Measurements from ENCODE around the gene EMC10. TPM values are rescaled to one million over a fixed set of nuclear protein-coding genes. Genes with fewer than 3 reads are reported as not detected.
A peak's percentile ranks its signal among the peaks of the same experiment; 100 is the strongest.

EMC10 gene
- total RNA-seq, 2 experiments from 2014 or later, result 80.0 to 80.3 TPM

DNA sequence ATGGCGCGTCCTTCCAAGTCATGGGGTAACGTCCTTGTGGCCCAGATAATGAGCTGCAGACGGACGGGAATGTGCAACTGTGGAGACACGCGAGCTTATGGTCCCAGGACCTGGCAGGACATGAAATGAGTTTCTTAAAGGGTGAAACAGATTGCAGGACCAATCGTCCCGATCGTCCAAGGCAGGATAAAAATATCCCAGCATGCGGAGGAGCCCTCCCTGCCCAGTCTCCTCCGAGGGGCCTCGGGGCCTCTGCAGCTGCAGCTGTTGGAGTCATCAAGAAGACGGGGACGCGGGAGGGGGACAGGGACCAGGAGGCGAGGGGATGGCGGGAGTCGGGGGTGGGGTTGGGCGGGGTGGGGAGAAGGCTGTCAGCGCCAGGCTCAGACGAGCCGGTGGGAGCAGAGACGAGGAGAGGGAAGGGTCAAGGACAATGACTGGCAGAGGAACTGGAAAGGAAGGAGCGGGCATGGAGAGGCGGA lies 14.7 kb downstream of the EMC10 start:
- H3K9me3 ChIP-seq (ENCODE audit: control insufficient read depth in 1 of 2, insufficient read depth in 1 of 2, low read length in 2 of 2), result peaks cover 0 to 3% of the 10 kb centered on the region in 2 experiments
- H3K27ac ChIP-seq (ENCODE audit: low read depth in 1 of 2, low read length in 2 of 2), result no peak overlapping the region
- peaks cover 25% of the 10 kb centered on the region for H3K4me1 ChIP-seq (ENCODE audit: insufficient read depth, low read length)
- no peaks in the 10 kb centered on the region for H3K9me3 Mint-ChIP-seq
- no peaks in the 10 kb centered on the region for H3K27me3 Mint-ChIP-seq
- intact Hi-C loops (cut with DNase I, micrococcal nuclease), result no loop called here
- H3K36me3 ChIP-seq (ENCODE audit: insufficient read depth, low read length), result no peaks in the 10 kb centered on the region
- H3K4me3 ChIP-seq (ENCODE audit: low read length), result no peak overlapping the region
- CTCF ChIA-PET, result no interaction called here
- no peak overlapping the region for H3K4me3 Mint-ChIP-seq
- ATAC-seq (ENCODE audit: poor library complexity) (no peak), DNase-seq (peak in 1 of 14 experiments; percentile 14)
- POLR2A ChIA-PET, result no interaction called here
- H3K27ac Mint-ChIP-seq, result no peak overlapping the region
- H3K36me3 Mint-ChIP-seq (ENCODE audit: low read depth), result peaks cover 21% of the 10 kb centered on the region
- TF ChIP-seq, protein P1, sequence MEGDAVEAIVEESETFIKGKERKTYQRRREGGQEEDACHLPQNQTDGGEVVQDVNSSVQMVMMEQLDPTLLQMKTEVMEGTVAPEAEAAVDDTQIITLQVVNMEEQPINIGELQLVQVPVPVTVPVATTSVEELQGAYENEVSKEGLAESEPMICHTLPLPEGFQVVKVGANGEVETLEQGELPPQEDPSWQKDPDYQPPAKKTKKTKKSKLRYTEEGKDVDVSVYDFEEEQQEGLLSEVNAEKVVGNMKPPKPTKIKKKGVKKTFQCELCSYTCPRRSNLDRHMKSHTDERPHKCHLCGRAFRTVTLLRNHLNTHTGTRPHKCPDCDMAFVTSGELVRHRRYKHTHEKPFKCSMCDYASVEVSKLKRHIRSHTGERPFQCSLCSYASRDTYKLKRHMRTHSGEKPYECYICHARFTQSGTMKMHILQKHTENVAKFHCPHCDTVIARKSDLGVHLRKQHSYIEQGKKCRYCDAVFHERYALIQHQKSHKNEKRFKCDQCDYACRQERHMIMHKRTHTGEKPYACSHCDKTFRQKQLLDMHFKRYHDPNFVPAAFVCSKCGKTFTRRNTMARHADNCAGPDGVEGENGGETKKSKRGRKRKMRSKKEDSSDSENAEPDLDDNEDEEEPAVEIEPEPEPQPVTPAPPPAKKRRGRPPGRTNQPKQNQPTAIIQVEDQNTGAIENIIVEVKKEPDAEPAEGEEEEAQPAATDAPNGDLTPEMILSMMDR (IDR thresholded peaks at IDR 0.05), result no peak
- no peaks in the 10 kb centered on the region for H3K27me3 ChIP-seq (ENCODE audit: control insufficient read depth in 1 of 2, insufficient read depth in 2 of 2, low read length in 2 of 2)
- H3K4me1 Mint-ChIP-seq (ENCODE audit: low read depth), result peaks cover 42% of the 10 kb centered on the region

DNA sequence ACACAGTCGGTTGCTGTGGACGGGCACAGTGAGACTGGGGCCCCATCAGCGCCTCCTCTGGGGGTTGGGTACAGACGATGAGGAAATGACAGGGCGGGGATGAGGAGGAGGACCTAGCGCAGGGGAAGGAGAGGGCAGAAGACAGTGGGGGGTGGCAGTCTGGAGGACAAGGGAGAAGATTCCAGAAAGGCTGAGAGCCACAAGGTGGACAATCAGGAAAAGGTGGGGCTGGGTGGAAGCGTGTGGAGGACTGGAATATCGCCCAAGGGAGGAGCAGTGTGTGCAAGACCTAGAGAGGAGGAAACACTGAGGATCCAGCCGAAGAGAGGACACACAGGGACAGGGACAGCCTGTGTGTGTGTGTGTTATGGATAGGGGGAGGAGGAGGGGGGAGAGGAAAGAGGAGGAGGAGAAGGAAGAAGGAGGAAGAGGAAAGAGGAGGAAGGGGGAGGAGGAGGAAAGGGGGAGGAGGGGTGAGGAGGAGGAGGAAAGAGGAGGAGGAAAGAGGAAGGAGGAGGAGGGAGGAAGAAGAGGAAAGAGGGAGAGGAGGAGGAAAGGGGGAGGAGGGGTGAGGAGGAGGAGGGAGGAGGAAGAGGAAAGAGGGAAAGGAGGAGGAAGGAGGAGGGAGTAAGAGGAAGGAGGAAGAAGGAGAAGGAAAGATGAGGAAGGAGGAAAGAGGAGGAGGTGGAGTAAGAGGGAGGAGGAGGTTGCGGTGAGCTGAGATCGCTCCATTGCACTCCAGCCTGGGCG lies 16.2 kb downstream of the EMC10 start:
- Histone ChIP-seq H3K4me1 (ENCODE audit: insufficient read depth, low read length) (peaks cover 20% of the 10 kb centered on the region), H3K4me3 (ENCODE audit: low read length) (no peak overlapping the region), H3K9me3 (ENCODE audit: control insufficient read depth in 1 of 2, insufficient read depth in 1 of 2, low read length in 2 of 2) (no peaks in the 10 kb centered on the region), H3K27me3 (ENCODE audit: control insufficient read depth in 1 of 2, insufficient read depth in 2 of 2, low read length in 2 of 2) (no peaks in the 10 kb centered on the region), H3K27ac (ENCODE audit: low read depth in 1 of 2, low read length in 2 of 2) (no peak overlapping the region), H3K36me3 (ENCODE audit: insufficient read depth, low read length) (no peaks in the 10 kb centered on the region)
- H3K4me3 Mint-ChIP-seq, result no peak overlapping the region
- CTCF ChIA-PET, result no interaction called here
- no peak overlapping the region for H3K27ac Mint-ChIP-seq
- H3K9me3 Mint-ChIP-seq, result no peaks in the 10 kb centered on the region
- intact Hi-C loops (cut with DNase I, micrococcal nuclease), result no loop called here
- ATAC-seq (ENCODE audit: poor library complexity), result peak; percentile 91
- H3K36me3 Mint-ChIP-seq (ENCODE audit: low read depth), result peaks cover 14% of the 10 kb centered on the region
- H3K4me1 Mint-ChIP-seq (ENCODE audit: low read depth), result peaks cover 37% of the 10 kb centered on the region
- POLR2A ChIA-PET, result no interaction called here
- TF ChIP-seq, protein P1 (IDR thresholded peaks at IDR 0.05), result no peak
- no peaks in the 10 kb centered on the region for H3K27me3 Mint-ChIP-seq
- DNase-seq, result peak in 7 of 14 experiments; percentile 15 to 50 (median 30)

DNA sequence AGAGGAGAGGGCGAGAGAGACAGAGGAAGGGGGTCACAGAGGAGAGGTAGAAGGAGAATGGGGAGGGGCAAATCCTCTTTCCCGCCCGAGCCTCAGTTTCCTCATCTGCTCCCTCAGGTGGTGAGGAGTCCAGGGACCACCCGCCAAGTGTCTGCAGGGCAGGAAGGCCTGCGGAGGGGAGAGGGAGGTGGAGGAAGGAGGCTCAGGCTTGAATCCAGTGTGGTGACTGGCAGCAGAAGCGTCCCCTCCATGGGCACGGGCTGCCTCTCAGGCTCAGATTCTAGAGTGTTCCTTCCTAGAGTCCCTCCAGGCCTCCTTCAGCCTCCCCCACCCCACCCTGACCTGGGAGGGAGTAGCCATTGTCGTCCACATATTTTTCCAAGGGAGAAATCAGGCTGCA lies 16.9 kb downstream of the EMC10 start:
- TF ChIP-seq, protein P1 (IDR thresholded peaks at IDR 0.05), result no peak
- Mint-ChIP-seq H3K4me3 (no peak overlapping the region), H3K27ac (no peak overlapping the region), H3K36me3 (ENCODE audit: low read depth) (peaks cover 14% of the 10 kb centered on the region), H3K9me3 (no peaks in the 10 kb centered on the region), H3K4me1 (ENCODE audit: low read depth) (peaks cover 37% of the 10 kb centered on the region), H3K27me3 (no peaks in the 10 kb centered on the region)
- ChIA-PET POLR2A (no interaction called here), CTCF (no interaction called here)
- DNase-seq, result no peak
- H3K9me3 ChIP-seq (ENCODE audit: control insufficient read depth in 1 of 2, insufficient read depth in 1 of 2, low read length in 2 of 2), result no peaks in the 10 kb centered on the region
- H3K27ac ChIP-seq (ENCODE audit: low read depth in 1 of 2, low read length in 2 of 2), result no peak overlapping the region
- intact Hi-C loops (cut with DNase I, micrococcal nuclease), result no loop called here
- peaks cover 16% of the 10 kb centered on the region for H3K4me1 ChIP-seq (ENCODE audit: insufficient read depth, low read length)
- H3K36me3 ChIP-seq (ENCODE audit: insufficient read depth, low read length), result no peaks in the 10 kb centered on the region
- ATAC-seq (ENCODE audit: poor library complexity), result no peak
- no peaks in the 10 kb centered on the region for H3K27me3 ChIP-seq (ENCODE audit: control insufficient read depth in 1 of 2, insufficient read depth in 2 of 2, low read length in 2 of 2)
- H3K4me3 ChIP-seq (ENCODE audit: low read length), result no peak overlapping the region
